Superior temporal gyrus (tissue), 1 donor: ENCODE results near the gene TMPRSS15.

Source experiments
- DNase-seq: peaks from one replicate; pipeline ENCODE4 v3.0.0-alpha.2; 2016; ENCODE audit errors: extremely low spot score

TMPRSS15 gene

DNA sequence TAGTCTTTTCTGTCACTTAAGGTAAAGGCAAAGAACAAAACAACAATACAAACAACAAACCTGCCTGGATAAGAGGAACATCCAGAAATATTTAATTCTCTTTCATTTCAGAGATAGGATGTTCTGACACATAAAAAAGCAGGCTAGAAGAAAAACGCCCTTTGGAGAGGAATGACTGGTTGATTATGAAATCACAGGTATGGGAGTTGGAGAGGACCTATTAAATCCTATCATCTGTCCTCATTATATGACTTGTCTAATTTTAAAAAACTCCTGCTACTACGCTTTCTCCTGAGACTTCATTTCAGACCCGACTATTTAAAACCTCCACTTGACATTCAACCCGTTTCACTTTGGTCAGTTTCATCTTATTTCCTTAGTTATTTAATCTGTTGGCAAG, 54.1 kb downstream of the TMPRSS15 start:
- no peak for DNase-seq

DNA sequence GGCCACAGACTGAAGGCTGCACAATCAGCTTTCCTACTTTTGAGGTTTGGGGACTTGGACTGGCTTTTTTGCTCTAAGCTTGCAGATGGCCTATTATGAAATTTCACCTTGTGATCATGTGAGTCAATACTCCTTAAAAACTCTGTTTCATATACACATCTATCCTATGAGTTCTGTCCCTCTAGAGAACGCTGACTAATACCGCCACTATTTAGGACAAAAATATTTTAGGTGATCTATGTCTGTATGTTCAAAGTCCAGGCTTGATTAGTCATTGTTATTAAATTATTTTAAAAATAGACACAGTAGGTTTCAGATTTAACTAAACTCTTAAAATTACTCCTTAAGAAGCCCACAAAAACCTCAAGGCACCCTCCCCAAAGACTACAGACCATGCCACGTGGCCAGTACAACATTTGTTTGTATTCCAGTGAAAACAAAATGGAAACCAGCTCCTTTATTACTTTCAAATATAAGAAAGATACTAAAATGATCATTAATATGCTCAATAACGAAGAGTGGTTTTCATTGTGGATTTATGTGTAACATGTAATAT, 63.1 kb downstream of the TMPRSS15 start:
- no peak for DNase-seq

- DNase-seq = no peak
Measured at GRCh38 chr21:18335651-18336236, 67.8 kb downstream of the TMPRSS15 start.

- DNase-seq = no peak
Measured at GRCh38 chr21:18334066-18334465, 69.5 kb downstream of the TMPRSS15 start.

DNA sequence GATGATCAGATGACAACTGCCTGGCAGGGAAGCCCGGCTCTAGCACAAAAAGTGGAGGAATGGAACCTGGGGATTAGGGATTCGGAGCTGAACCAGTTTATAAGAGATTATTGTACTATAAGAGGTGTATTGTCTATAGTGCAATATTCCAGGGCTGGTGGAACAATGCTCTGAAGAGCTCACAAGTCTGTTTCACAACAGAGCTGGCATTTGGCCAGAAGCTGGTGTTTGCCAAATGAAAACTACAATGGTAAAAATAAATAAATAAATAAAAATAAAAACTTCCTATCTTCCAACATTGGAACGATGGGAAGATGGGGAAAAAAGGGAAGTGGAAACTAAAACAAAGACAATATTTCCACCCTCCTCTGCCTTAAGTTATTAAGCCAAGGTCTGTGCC, 85.4 kb downstream of the TMPRSS15 start:
- DNase-seq = no peak

GRCh38 chr21:18298228-18298627, 105.4 kb downstream of the TMPRSS15 start:
- no peak for DNase-seq

- no peak for DNase-seq
Measured at GRCh38 chr21:18294100-18294499, 109.5 kb downstream of the TMPRSS15 start.

DNA sequence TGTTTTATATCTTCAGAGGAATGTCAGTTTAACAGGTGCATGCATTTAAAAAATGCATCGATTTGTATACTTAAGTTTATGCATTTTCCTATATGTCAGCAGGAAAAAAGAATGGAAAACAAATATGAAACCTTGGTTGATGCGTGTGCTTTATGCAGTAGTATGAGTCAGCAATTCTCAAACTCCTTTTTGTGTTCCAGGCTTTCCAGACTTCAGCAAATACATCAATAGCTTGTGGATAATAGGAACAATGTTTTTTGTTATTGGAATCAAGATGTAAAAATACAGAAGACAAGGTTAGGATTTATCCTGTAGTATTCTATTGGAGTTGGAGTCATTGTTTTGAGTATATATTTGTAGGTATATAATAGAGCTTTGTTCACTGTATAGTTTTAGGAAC, 113.7 kb downstream of the TMPRSS15 start:
- no peak for DNase-seq

DNA sequence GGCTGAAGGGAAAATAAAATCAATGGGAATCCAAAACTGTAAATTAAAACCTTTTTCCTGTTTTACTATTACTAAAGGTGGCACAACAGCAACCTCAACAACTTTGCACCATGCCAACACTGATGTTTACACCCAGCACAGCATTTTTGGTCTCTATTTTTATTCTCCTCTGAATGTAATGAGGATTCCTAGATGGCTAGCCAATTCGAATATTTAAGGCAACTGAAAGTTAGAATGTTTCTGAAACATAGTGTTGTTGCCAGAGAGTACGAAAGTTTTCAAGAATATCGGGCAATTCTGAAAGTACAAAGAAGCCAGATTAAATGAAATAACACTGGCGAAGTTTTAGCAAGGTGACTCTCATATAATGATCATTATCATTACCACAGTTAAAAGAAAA, 118.2 kb downstream of the TMPRSS15 start:
- DNase-seq = no peak

- no peak for DNase-seq
Measured at GRCh38 chr21:18275781-18276180, 127.8 kb downstream of the TMPRSS15 start.

- DNase-seq = no peak
Measured at GRCh38 chr21:18274370-18274769, 129.2 kb downstream of the TMPRSS15 start.

GRCh38 chr21:18273400-18273799, 130.2 kb downstream of the TMPRSS15 start:
- DNase-seq = no peak

DNA sequence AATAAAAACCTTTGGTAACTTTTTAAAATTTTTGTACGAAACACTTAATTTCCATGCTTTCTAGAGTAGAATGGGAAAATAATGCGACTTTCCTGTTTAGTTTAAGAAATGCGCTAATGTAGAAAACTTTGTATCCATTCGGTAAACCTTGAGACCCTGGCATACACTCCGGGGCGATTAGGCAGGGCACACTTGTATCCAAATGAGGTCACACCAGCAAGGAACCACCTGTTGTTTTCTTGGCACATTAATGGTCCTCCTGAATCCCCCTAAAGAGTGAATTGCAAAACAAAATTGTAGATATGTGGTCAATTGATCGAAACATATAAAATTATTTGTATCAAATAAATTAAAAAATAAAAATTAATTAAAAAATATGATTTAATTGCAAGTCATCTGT, 133.7 kb downstream of the TMPRSS15 start:
- DNase-seq = no peak

DNA sequence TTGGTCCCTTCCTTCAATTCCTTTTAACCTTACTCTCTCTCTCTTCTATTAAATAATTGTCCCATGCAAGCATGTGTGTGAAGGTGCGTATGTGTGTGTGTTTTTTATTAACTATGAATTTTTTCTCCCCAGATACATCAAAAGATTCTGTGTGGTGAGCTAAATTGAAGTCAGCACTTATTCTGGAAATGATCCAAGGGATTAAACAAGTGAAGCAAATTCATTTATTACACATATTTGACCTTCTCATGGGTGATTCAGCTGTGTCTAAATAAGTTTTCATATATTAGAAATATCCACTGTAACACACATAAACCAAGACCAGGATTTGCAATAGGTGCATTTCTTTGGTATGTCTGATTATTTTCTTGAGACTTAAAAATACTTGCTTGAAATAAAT, 134.7 kb downstream of the TMPRSS15 start:
- no peak for DNase-seq

- no peak for DNase-seq
Measured at GRCh38 chr21:18267496-18267895, 136.1 kb downstream of the TMPRSS15 start.

GRCh38 chr21:18265944-18266343, 137.6 kb downstream of the TMPRSS15 start:
- no peak for DNase-seq

DNA sequence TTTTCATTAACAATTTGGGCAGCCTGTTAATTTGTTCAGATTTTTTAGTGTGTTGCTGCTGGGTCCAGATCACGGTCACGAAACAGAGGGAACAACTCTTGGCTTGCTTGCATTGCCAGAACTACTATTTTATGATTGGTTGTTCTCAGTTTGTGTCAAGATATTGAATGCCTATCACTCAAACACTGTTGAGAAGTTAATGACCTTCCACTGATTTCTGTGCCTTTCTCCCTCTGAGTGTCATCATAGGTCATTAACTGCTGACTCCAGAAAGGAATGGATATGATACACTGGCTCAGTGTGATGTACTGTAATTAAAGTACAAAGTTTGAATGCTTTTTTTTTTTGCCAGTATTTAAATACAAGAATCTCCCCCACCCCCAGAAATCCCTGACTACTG, 149.8 kb downstream of the TMPRSS15 start:
- DNase-seq = no peak

- DNase-seq = no peak
Measured at GRCh38 chr21:18253221-18253620, 150.4 kb downstream of the TMPRSS15 start.

GRCh38 chr21:18252680-18253079, 150.9 kb downstream of the TMPRSS15 start:
- DNase-seq = no peak

- DNase-seq = no peak
Measured at GRCh38 chr21:18252256-18252655, 151.3 kb downstream of the TMPRSS15 start.

DNA sequence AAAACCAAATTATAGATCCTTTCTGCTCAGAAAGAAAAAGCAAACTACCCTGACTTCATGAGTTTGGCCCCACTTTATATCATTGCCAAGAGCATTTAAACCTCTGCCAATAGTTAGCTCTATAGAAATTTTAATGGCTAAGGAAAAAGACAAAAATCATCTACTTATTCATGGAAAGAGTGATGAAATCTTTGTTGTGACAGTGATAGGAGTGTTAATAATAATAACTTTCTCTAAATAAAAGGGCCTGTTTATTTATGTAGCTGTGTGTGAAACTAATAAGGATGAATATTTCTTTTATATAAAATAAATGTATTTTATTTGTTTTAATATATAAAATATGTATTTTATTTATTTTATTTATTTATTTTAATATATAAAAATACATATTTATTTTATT, 152.5 kb downstream of the TMPRSS15 start:
- no peak for DNase-seq

GRCh38 chr21:18249672-18250071, 153.9 kb downstream of the TMPRSS15 start:
- DNase-seq = no peak

- DNase-seq = no peak
Measured at GRCh38 chr21:18248171-18248570, 155.4 kb downstream of the TMPRSS15 start.

GRCh38 chr21:18245464-18245967, 158.1 kb downstream of the TMPRSS15 start:
- no peak for DNase-seq
